Activated gamma-delta T cell treated with anti-CD3 and anti-CD28 coated beads, Interleukin-2, amount 50 U/mL, for 16 hours (primary cell): ENCODE measurements around the gene C1orf174.

Experiments
- DNase-seq: peaks from one replicate; pipeline ENCODE4 v3.0.0-alpha.2; 2020; ENCODE audit warnings: low read depth

The C1orf174 gene

GRCh38 chr1:3909615-3910014 lies 9.5 kb upstream of the C1orf174 start:
- DNase-seq: no peak

DNA sequence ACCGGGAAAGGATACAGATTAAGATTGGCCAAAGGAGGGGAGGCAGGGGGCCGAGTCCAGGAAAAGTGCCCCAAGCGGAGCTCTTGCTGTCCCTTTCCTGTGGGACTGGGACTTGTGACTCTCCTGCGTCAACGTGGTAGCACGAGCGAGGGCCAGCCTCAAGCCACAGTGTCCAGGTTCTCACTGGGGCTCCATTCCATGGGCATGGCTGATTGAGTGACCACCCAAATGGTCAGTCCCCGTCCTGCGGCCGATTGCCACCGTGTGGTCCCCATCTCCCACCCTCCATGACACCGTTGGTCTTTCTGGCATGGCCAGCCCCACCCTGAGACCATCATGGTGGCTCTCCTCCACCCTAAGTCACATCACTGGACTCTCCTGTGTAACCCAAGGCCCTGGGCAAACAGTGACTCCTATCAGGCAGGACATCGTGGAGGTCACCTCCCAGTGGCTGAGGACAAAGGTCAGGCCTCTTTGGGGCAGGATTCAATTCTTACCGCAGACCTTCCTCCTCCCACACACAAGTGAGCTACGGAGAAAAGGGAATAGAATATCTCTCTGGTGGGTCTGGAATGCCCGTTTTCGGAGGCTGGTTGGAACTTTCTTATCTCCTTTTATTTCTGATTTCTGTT lies 8.9 kb upstream of the C1orf174 start:
- DNase-seq: no peak

GRCh38 chr1:3907621-3908165 lies 7.6 kb upstream of the C1orf174 start:
- DNase-seq: no peak

- no peak for DNase-seq
Measured at GRCh38 chr1:3907031-3907534, 7.0 kb upstream of the C1orf174 start.

- DNase-seq: no peak
Measured at GRCh38 chr1:3906672-3907020, 6.6 kb upstream of the C1orf174 start.

DNA sequence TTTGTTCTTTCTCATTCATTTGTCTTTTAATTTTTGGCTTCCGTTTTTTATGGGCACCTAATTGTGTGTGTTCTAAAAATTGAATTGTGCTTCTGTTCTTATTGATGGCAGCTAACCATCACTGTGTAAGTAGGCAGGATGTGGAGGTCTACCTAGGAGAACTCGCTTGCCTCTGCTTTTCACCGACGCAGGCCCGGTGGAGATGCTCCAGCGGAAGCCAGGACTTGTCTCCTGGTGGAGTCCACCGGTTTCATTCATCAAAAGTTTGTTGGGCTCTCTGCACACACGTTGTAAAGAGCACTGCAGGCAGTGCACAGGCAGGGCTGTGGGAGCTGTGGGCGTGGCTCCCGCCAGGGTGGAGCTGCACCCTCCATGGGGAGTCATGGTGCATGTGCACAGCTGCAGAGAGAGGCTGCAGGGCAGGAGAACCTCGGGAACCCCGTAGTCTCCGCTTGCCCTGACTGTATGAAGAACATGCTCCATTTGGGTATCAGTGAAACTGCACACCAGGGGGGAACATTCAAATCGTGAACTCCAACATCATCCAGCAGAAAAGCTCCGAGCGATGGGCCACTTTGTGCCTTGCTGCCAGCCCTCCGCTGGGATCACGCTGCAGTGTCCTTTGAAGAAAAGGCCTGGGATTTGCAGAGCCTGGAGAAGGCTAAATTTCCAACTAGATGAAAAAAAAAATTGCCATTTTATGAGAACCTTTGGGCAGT lies 6.0 kb upstream of the C1orf174 start:
- no peak for DNase-seq

DNA sequence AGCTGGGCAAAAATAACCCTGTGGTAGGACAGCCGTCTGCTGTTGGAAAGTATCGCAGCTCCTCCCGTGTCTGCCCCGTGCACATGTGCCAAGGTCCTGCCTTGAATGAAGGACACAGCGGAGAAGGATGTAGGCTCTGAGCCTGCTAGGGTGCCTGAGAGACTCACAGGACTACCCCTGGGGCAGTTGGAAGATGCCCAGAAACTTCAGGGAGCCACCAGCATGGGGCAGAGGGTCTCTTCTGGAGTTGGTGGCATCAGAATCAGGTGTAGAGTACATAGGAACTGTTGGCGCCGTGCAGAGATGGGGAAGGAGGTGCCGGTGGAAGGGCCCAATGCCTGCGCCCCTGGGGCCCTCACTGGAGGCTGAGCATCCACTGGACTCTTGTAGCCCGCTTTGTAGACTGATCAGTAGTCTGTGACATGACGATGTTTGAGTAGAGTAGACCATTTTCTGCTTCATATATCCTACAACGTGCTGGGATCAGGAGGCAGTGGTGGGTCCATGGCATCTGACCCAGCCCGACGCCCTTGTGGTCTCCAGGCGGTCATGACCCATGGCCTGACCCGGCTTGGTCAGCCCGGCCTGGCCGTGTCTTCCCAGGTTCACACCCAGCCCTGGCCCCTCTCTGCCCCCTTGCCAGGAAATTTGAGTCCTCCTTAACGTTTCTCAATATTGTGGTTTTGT lies 5.3 kb upstream of the C1orf174 start:
- DNase-seq: no peak

GRCh38 chr1:3904843-3905185 lies 4.7 kb upstream of the C1orf174 start:
- DNase-seq: no peak

- no peak for DNase-seq
Measured at GRCh38 chr1:3904006-3904842, 4.2 kb upstream of the C1orf174 start.

- no peak for DNase-seq
Measured at GRCh38 chr1:3903141-3904005, 3.3 kb upstream of the C1orf174 start.

GRCh38 chr1:3902571-3903091 lies 2.6 kb upstream of the C1orf174 start:
- no peak for DNase-seq

DNA sequence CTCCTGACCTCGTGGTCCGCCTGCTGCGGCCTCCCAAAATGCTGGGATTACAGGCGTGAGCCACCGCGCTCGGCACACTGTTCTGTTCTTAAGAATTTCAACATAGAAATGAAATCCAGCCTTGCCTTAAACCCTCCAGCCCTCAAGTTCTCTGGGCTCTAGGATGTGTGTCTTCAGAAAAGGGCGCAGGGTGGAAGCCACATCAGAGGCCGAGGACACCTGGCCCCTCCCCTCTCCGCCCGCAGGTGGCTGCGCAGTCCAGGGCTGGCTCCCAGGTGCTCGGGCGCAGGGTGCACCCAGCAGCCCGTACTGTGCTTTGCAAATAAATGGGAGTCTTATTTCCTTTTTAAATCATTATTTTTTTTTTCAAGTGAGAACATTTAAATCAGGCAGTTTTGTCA lies 2.0 kb upstream of the C1orf174 start:
- no peak for DNase-seq

- DNase-seq: peak; percentile 78
Measured at GRCh38 chr1:3900969-3901529, 977 bp upstream of the C1orf174 start.

DNA sequence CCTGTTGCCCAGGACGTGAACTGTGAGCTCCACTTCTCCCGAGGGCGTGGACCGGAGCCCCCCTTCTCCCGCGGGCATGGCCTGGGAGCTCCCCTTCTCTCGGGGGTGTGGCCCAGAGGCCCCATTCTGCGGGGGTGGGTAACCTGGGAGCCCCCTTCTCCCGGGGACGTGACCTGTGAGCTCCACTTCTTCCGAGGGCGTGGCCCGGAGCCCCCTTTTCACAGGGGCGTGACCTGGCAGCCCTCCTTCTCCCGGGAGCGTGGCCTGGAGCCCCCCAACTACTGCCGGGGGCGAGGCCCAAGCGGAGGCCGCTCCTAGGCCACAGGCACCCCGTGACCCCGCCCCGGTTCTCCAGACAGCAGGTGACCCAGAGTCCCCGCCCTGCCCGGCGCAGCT lies 320 bp downstream of the C1orf174 start:
- no peak for DNase-seq

- no peak for DNase-seq
Measured at GRCh38 chr1:3898994-3899753, 898 bp downstream of the C1orf174 start.

DNA sequence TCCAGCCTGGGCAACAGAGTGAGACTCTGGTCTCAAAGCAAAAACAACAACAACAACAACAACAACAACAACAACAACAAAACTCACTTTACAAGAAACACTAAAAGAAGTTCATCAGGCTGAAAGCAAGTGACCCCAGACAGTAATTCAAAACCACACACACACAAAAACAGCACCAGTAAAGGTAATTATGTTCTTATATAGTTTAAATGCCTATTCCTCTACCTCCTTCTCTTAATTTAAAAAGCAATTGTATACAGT lies 1.7 kb downstream of the C1orf174 start:
- no peak for DNase-seq

- no peak for DNase-seq
Measured at GRCh38 chr1:3896396-3897000, 3.6 kb downstream of the C1orf174 start.

DNA sequence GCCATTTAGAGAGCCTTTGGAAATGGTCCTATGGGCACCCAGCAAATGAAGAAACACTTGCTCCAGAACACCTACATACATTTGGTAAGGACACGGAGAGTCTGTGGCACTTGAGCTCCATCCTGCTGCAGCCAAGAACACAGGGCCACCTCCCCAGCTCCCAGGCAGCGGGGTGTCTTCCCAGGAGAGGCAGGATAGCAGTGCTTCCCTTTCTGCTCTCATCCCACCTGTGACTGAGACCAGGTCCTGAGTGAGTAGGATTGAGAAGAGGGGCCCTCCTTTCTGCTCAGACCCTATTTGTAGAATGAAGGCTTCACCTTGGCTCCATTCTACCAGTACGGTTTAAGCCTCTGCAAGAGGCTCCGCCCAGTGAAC lies 4.1 kb downstream of the C1orf174 start:
- no peak for DNase-seq

DNA sequence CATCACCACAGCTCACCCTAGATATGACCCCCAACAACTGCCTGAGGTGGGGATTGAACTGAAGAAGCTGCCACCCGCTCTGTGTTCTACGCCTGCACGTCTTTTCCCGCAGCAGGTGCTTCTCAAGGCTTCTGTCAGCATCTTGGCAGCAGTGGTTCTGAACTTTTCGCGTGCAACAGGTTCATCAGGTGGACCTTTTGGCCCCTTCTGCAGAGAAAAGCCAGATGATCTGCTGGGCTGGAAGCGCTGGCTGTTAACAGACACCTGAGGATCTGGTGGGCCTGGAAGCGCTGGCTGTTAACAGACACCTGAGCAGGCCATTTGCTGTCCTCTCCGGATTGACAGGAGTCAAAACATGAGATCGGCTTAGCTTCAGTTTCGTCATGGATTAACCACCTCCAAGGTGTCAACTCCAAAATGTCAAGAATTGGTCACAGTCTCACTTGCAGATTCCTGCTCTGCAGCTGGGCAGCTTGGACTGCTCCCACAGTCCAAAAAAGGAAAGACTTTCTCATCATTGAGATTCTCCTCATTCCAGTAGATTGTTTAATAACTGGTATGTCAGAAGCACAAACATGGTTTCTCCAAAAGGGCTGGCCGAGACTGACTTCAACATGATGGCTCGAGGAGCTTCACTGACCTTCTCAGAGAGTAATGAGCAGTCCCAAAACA lies 4.7 kb downstream of the C1orf174 start:
- no peak for DNase-seq
